ENCODE results near the gene AP1M2. TPM values are rescaled to one million over a fixed set of nuclear protein-coding genes. Genes with fewer than 3 reads are reported as not detected.

AP1M2 gene
- total RNA-seq, 1 experiment from 2014 or later = 146 TPM

DNA sequence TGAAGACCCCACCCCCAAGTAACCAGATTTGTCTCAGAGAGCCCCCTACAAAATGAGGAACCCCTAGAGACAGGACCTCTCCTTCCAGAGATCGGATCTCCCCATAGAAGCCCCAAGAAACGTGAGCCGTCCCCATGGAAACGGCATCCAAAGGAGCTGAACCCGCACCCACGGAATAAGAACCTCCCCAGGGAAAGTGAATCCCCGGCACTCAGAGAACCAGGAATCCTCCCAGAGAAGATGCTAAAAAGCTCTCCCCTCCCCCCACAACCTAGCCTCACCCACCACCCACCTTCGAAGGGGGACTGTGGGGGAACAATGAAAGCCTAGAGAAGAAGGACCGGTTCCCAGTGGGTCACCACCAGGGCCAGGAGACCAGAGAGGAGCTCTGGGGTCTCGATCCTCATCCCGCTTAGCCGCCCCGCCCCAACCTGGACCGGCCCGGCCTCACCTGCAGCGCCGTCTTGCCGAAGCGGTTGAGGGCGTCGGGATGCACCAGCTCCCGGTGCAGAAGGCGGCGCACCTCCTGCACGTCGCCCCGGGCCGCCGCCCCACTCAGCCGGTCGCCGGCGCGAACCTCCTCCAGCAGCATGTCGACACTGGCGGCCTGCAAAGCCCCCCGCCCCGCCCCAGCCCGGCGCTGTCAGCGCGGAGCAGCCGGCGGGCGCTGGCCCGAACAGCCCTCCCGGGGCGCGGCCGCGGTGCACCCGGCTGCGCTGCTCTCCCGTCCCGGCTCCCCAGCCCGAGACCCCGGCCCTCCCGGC, 18.9 kb downstream of the AP1M2 start:
- Mint-ChIP-seq H3K9me3 (no peaks in the 10 kb centered on the region), H3K4me3 (peak overlapping the region; percentile 81 to 90), H3K4me1 (peaks cover 33 to 39% of the 10 kb centered on the region in 2 experiments), H3K27ac (peak overlapping the region in 2 of 3 experiments; percentile 49 to 68; a peak in 3 of 7 replicates), H3K27me3 (ENCODE audit: low read depth) (peaks cover 16% of the 10 kb centered on the region), H3K36me3 (ENCODE audit: insufficient read depth in 1 of 3, low read depth in 3 of 3) (peaks cover 4 to 13% (median 7%) of the 10 kb centered on the region in 3 experiments; a peak in 6 of 7 replicates)
- H3K4me1 ChIP-seq (ENCODE audit: insufficient read depth, low read length) = no peaks in the 10 kb centered on the region
- H3K23ac ChIP-seq (ENCODE audit: insufficient read length, low read depth, low read length) = no peak overlapping the region
- no peak overlapping the region for H4K5ac ChIP-seq (ENCODE audit: insufficient read length, low read depth, low read length)
- H3K79me2 ChIP-seq (ENCODE audit: insufficient read depth, low read length) = no peaks in the 10 kb centered on the region
- WGBS (ENCODE audit: extremely low coverage, insufficient read length, low lambda C conversion rate) = no CpG with 5 or more reads among the region's 58 CpGs
- no peaks in the 10 kb centered on the region for H3K79me1 ChIP-seq (ENCODE audit: insufficient read depth, low read depth, low read length, poor library complexity, severe bottlenecking)
- no peaks in the 10 kb centered on the region for H3K9me3 ChIP-seq (ENCODE audit: control insufficient read depth, low read depth, low read length)
- no peak overlapping the region for H2BK15ac ChIP-seq (ENCODE audit: low read depth, low read length)
- no peak overlapping the region for H3K27ac ChIP-seq (ENCODE audit: insufficient read length, low read depth, low read length)
- no peak overlapping the region for H2BK12ac ChIP-seq (ENCODE audit: insufficient read length, low read depth, low read length)
- H2BK120ac ChIP-seq (ENCODE audit: low read depth, low read length, poor library complexity, severe bottlenecking) = no peak overlapping the region
- H4K20me1 ChIP-seq (ENCODE audit: control insufficient read depth, insufficient read depth, insufficient read length) = no peaks in the 10 kb centered on the region
- no peak overlapping the region for H2AK5ac ChIP-seq (ENCODE audit: insufficient read length, low read length)
- TF ChIP-seq, protein P1, sequence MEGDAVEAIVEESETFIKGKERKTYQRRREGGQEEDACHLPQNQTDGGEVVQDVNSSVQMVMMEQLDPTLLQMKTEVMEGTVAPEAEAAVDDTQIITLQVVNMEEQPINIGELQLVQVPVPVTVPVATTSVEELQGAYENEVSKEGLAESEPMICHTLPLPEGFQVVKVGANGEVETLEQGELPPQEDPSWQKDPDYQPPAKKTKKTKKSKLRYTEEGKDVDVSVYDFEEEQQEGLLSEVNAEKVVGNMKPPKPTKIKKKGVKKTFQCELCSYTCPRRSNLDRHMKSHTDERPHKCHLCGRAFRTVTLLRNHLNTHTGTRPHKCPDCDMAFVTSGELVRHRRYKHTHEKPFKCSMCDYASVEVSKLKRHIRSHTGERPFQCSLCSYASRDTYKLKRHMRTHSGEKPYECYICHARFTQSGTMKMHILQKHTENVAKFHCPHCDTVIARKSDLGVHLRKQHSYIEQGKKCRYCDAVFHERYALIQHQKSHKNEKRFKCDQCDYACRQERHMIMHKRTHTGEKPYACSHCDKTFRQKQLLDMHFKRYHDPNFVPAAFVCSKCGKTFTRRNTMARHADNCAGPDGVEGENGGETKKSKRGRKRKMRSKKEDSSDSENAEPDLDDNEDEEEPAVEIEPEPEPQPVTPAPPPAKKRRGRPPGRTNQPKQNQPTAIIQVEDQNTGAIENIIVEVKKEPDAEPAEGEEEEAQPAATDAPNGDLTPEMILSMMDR (conservative IDR thresholded peaks at IDR 0.05) = no peak
- H3K18ac ChIP-seq (ENCODE audit: insufficient read length, low read depth, low read length) = no peak overlapping the region
- no peak overlapping the region for H3K4ac ChIP-seq (ENCODE audit: low read depth, low read length)
- no peaks in the 10 kb centered on the region for H3K27me3 ChIP-seq (ENCODE audit: insufficient read depth, low read length)
- H2BK20ac ChIP-seq (ENCODE audit: low read depth, low read length, poor library complexity, severe bottlenecking) = no peak overlapping the region
- no peak overlapping the region for H3T11ph ChIP-seq (ENCODE audit: low read length)
- DNase-seq = peak; percentile 69
- H3K23me2 ChIP-seq (ENCODE audit: insufficient read length, low read depth, low read length, poor library complexity, severe bottlenecking) = peaks cover 10% of the 10 kb centered on the region
- H3K9ac ChIP-seq (ENCODE audit: extremely low read depth, insufficient read length, low read length) = no peak overlapping the region
- H2BK5ac ChIP-seq (ENCODE audit: insufficient read length, low read length) = no peak overlapping the region
- H3K56ac ChIP-seq (ENCODE audit: insufficient read length, low read depth, low read length) = no peak overlapping the region
- H3K4me2 ChIP-seq (ENCODE audit: insufficient read depth, insufficient read length, low read length) = peak overlapping the region; percentile 71
- H4K91ac ChIP-seq (ENCODE audit: insufficient read length, low read depth, low read length) = no peak overlapping the region
- H4K8ac ChIP-seq (replicated peaks; ENCODE audit: insufficient read length, low read depth, low read length) = no peak overlapping the region
- no peak overlapping the region for H2AFZ ChIP-seq (ENCODE audit: low read length)
- no peak overlapping the region for H3K14ac ChIP-seq (ENCODE audit: insufficient read depth, low read length)

All from H9 (cell line).